Adipocyte (in vitro differentiated cells): ENCODE measurements around the gene PLET1.

ENCODE experiments used
- DNase-seq: peaks from one replicate; pipeline ENCODE4 v3.0.0-alpha.2; 2015; ENCODE audit warnings: low read depth
- H3K27me3 ChIP-seq: replicated peaks from 2 replicates; pipeline ENCODE4 v1.7.0; 2013; ENCODE audit warnings: mild to moderate bottlenecking, low read length, moderate library complexity; ENCODE audit not compliant: control insufficient read depth, insufficient read depth
- H3K36me3 ChIP-seq: 2 replicates; pipeline ENCODE4 v1.7.0; 2013; ENCODE audit warnings: low read length, mild to moderate bottlenecking, moderate library complexity; ENCODE audit not compliant: control insufficient read depth, insufficient read depth, severe bottlenecking
- H3K4me1 ChIP-seq: 2 replicates; pipeline ENCODE4 v1.7.0; 2013; ENCODE audit warnings: mild to moderate bottlenecking, low read length, moderate library complexity; ENCODE audit not compliant: control insufficient read depth, insufficient read depth
- H3K4me3 ChIP-seq: 2 replicates; pipeline ENCODE4 v1.7.0; 2013; ENCODE audit warnings: mild to moderate bottlenecking, low read length, moderate library complexity
- H3K9ac ChIP-seq: 2 replicates; pipeline ENCODE4 v1.7.0; 2013; ENCODE audit warnings: mild to moderate bottlenecking, low read length, moderate library complexity
- H3K9me3 ChIP-seq: 2 replicates; pipeline ENCODE4 v1.7.0; 2013; ENCODE audit warnings: mild to moderate bottlenecking, low read length, moderate library complexity; ENCODE audit not compliant: control insufficient read depth

The PLET1 gene

DNA sequence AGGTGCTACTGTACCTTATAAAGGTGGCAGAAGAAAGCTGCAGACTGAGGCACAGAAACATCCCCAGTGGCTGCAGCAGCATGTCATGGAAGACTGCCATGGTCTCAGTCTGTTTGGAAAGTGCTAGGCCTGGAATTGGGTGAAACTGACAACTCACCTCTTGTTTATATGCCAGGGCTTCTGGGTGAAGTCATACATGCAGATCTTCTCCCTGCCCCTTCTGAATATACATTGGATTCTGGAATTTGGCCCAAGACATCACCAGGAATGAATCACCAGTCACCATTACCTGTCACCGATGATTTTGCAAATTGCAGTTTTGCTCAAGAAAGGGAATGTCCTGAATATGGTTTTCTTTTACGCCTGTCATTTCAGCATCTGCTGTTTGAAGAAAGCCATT, at the start of gene PLET1:
TSS of gene PLET1 (minus strand) at position 371 of the 400 bp plus-strand sequence. CDS start at position 100, 271 bp downstream.
- no peaks in the 10 kb centered on the region for H3K9me3 ChIP-seq
- no peaks in the 10 kb centered on the region for H3K27me3 ChIP-seq
- DNase-seq = no peak
- H3K9ac ChIP-seq = no peak within 1 kb of the TSS
- no peaks in the 10 kb centered on the region for H3K4me1 ChIP-seq
- no peak within 1 kb of the TSS for H3K4me3 ChIP-seq
- peaks cover 4% of the 10 kb centered on the region for H3K36me3 ChIP-seq

GRCh38 chr11:112310419-112310818, 49.8 kb upstream of the PLET1 start:
- Histone ChIP-seq H3K9me3 (no peaks in the 10 kb centered on the region), H3K4me3 (no peak overlapping the region), H3K4me1 (no peaks in the 10 kb centered on the region), H3K9ac (no peak overlapping the region), H3K27me3 (no peaks in the 10 kb centered on the region), H3K36me3 (no peaks in the 10 kb centered on the region)
- DNase-seq = no peak

GRCh38 chr11:112308651-112309050, 48.0 kb upstream of the PLET1 start:
- Histone ChIP-seq H3K4me1 (no peaks in the 10 kb centered on the region), H3K27me3 (no peaks in the 10 kb centered on the region), H3K36me3 (no peaks in the 10 kb centered on the region), H3K4me3 (no peak overlapping the region), H3K9me3 (no peaks in the 10 kb centered on the region), H3K9ac (no peak overlapping the region)
- DNase-seq = no peak

GRCh38 chr11:112307616-112308015, 47.0 kb upstream of the PLET1 start:
- Histone ChIP-seq H3K4me3 (no peak overlapping the region), H3K27me3 (no peaks in the 10 kb centered on the region), H3K9ac (no peak overlapping the region), H3K9me3 (no peaks in the 10 kb centered on the region), H3K4me1 (peaks cover under 1% of the 10 kb centered on the region), H3K36me3 (no peaks in the 10 kb centered on the region)
- no peak for DNase-seq

DNA sequence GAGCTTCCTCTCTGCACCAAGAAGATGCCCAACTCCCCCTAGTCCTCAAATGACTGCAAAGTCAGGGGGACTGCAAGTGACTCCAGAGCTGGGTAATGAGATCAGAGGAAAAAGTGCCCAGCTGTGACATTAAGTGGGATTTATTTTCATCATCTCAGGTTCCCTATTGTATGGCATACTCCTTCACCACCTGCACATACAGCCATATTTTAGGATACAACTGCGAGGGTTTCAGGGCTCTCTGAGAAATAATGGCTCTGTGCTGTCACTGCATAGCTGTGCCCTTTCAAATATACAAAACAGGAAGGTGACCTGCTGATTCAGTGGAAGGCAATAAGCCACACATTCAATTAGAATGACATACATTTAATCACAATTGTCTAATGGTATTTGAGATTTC, 45.6 kb upstream of the PLET1 start:
- no peaks in the 10 kb centered on the region for H3K27me3 ChIP-seq
- H3K9ac ChIP-seq = no peak overlapping the region
- DNase-seq = no peak
- peaks cover 8% of the 10 kb centered on the region for H3K4me1 ChIP-seq
- no peak overlapping the region for H3K4me3 ChIP-seq
- H3K36me3 ChIP-seq = no peaks in the 10 kb centered on the region
- no peaks in the 10 kb centered on the region for H3K9me3 ChIP-seq

DNA sequence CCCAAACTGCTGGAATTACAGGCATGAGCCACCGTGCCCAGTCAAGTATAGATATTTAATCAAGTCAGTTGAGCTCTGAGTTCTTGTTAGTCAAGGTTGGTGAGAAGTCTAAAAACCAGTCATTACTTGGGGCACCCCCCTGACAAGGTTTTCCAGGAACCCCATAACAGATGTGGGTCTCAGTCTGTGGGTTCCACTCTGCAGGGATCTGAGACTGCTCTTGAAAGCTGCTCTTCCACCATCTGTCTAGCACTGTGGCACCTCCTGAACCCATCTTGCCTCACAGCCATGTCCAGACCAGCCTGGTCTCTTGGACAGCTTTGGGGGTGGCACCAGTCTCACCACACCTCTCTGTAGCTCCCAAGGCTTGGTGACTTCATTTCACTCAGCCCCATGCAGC, 44.3 kb upstream of the PLET1 start:
- Histone ChIP-seq H3K9me3 (no peaks in the 10 kb centered on the region), H3K27me3 (no peaks in the 10 kb centered on the region), H3K4me1 (peaks cover 8% of the 10 kb centered on the region), H3K36me3 (no peaks in the 10 kb centered on the region), H3K9ac (no peak overlapping the region), H3K4me3 (no peak overlapping the region)
- DNase-seq = no peak

DNA sequence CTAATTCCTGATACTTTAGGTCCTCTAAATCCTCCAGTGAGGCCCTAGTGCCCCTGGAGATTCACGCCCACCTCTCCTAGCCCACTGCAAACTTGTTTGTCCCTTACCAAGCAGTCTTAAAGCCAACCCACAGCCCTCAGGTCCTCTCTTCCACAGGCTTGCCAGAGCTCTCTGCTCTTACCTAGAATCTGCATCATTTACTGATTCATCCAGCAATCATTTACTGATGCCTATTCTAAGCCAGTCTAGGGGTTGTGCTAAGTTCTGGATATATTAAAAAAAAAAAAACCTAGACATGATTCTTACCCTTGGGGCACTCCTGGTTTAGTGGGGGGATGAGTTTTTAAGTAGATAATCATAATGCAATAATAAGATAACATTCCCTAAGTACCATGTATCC, 43.0 kb upstream of the PLET1 start:
- Histone ChIP-seq H3K4me1 (peaks cover 8% of the 10 kb centered on the region), H3K27me3 (no peaks in the 10 kb centered on the region), H3K9ac (no peak overlapping the region), H3K4me3 (no peak overlapping the region), H3K36me3 (no peaks in the 10 kb centered on the region), H3K9me3 (no peaks in the 10 kb centered on the region)
- DNase-seq = no peak

DNA sequence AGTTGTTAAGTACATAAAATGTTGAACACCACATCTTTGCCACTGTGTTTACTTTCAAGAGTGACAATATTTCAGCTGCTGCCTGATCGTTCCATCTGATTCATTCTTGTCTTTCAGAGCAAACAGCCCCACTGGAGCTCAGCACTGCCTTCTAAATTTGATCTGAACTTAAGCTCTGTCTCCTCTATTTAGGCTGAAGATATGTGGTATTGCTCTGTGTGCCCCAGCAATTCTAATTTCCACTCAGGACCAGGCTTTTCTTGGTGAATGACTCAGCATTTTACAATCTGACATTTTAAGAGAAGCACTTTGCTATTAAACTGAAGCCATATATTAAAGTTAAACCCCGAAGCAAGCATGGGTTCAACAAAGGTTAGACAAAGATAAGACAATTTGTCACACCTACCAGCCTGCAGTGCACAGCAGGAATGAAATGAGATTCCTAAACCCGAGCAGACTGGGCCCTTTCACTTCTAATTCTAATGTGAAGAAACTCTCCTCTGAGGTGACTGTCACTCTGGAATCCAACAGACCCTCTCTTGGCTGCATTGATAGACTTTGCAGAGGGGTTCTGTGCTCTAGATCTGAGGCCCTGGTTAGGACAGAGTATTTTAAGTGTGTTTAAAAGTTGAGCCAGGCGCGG, 41.7 kb upstream of the PLET1 start:
- no peaks in the 10 kb centered on the region for H3K27me3 ChIP-seq
- peak; percentile 54 for DNase-seq

GRCh38 chr11:112300094-112300786, 39.6 kb upstream of the PLET1 start:
- Histone ChIP-seq H3K4me3 (no peak overlapping the region), H3K36me3 (no peaks in the 10 kb centered on the region), H3K9me3 (no peaks in the 10 kb centered on the region), H3K4me1 (peaks cover 8% of the 10 kb centered on the region), H3K27me3 (no peaks in the 10 kb centered on the region), H3K9ac (no peak overlapping the region)
- no peak for DNase-seq

More for the DNA sequence above, 41.7 kb upstream of the PLET1 start:
- peaks cover 8% of the 10 kb centered on the region for H3K4me1 ChIP-seq
- peak overlapping the region; percentile 9 for H3K9ac ChIP-seq
- H3K36me3 ChIP-seq = no peaks in the 10 kb centered on the region
- no peak overlapping the region for H3K4me3 ChIP-seq
- H3K9me3 ChIP-seq = no peaks in the 10 kb centered on the region

- H3K9me3 ChIP-seq = no peaks in the 10 kb centered on the region
- no peaks in the 10 kb centered on the region for H3K27me3 ChIP-seq
- no peaks in the 10 kb centered on the region for H3K36me3 ChIP-seq
- DNase-seq = no peak
- no peak overlapping the region for H3K4me3 ChIP-seq
- peaks cover 15% of the 10 kb centered on the region for H3K4me1 ChIP-seq
- no peak overlapping the region for H3K9ac ChIP-seq
These were observed 37.9 kb upstream of the PLET1 start for GRCh38 chr11:112298535-112298934.

DNA sequence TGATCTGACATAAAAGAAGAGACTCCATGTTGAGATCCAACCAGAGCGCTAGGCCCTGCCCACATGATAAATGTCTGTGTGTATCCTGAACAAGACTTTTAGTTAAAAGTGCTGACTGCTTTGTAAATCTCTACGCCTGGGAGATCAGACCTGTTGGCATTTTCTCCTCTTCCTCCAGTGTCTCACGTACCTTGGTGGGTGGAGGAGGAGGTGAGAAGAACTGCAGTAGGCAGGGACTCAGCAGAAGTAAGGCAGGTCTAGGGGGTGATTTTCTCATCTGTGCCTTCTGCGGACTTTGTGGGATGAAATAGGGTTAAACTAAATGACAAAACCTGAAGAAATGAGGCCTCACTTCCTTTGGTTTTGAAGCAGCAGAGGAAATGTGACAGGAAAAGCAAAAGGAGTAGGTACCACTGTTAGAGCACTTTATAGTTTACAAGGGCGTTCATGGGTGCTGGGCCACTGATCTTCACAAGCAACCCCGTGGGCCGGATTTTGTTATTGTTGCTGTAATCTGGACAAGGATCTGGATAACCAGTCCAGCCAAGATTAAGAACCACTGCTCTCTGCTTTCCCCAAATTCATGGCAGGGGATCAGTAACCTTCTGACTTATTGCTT, 36.7 kb upstream of the PLET1 start:
- Histone ChIP-seq H3K9ac (no peak overlapping the region), H3K4me1 (peaks cover 23% of the 10 kb centered on the region), H3K9me3 (no peaks in the 10 kb centered on the region), H3K36me3 (no peaks in the 10 kb centered on the region), H3K27me3 (no peaks in the 10 kb centered on the region), H3K4me3 (no peak overlapping the region)
- no peak for DNase-seq
